ENCODE measurements around the gene TMBIM6. TPM values are rescaled to one million over a fixed set of nuclear protein-coding genes. Genes with fewer than 3 reads are reported as not detected.
"Not testable (repeated sequence)": the region's sequence is repeated elsewhere in the genome, so short reads cannot be mapped to it uniquely, and the experiment has no call there.

Gene TMBIM6
- total RNA-seq, 1 experiment from 2014 or later = 401 TPM

DNA sequence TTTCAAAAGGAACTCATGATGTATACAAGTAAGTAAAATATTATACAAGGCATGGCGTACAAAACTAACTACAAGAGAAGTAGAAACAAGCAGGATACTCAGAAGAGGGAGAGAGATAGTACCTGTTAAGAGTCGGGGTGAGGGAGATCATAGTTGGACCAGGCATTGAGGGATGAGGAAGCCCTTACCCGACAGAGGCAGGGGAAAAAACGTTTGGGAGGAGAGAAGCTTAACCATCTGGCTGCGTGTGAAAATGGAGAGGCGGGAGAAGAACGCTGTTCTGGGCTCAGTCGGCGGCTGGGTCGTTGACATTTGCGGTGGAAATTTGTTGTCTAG is 33.6 kb upstream of the TMBIM6 start:
- no peak overlapping the region for H3K4me3 ChIP-seq (ENCODE audit: insufficient read depth, low read depth, low read length)
- DNase-seq = no peak

DNA sequence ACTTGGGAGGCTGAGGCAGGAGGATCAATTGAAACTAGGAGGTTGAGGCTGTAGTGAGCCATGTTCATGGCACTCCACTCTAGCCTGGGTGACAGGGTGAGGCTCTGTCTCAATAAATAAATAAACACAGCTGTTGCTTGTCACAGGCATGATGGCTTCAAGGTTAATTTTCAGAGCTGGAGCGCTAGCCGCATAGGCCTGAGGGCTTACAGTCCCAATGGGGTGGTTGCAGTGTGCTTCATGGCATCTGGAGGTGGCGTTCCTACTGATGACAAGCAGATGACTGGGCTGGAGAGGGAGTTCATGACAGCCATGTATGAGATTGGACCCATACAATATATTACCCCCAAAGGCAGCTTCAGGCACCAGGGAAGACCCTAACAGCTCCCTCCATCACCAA is 32.5 kb upstream of the TMBIM6 start:
- DNase-seq = no peak
- Histone ChIP-seq H3K27me3 (ENCODE audit: control insufficient read depth, insufficient read depth, low read length) (peaks cover 14% of the 10 kb centered on the region), H3K4me3 (ENCODE audit: insufficient read depth, low read depth, low read length) (no peak overlapping the region), H3K36me3 (replicated peaks; ENCODE audit: control insufficient read depth, insufficient read depth, low read length) (no peaks in the 10 kb centered on the region)

More for the DNA sequence above, 33.6 kb upstream of the TMBIM6 start:
- Histone ChIP-seq H3K36me3 (replicated peaks; ENCODE audit: control insufficient read depth, insufficient read depth, low read length) (no peaks in the 10 kb centered on the region), H3K27me3 (ENCODE audit: control insufficient read depth, insufficient read depth, low read length) (peaks cover 14% of the 10 kb centered on the region)

GRCh38 chr12:49713952-49714351 is 27.4 kb upstream of the TMBIM6 start:
- not testable (repeated sequence) for DNase-seq; H3K36me3 ChIP-seq (replicated peaks; ENCODE audit: control insufficient read depth, insufficient read depth, low read length); H3K4me3 ChIP-seq (ENCODE audit: insufficient read depth, low read depth, low read length); H3K27me3 ChIP-seq (ENCODE audit: control insufficient read depth, insufficient read depth, low read length)

- H3K27me3 ChIP-seq (ENCODE audit: control insufficient read depth, insufficient read depth, low read length) = peaks cover under 1% of the 10 kb centered on the region; the same call in 1 of the 2 replicates
- no peak for DNase-seq
- no peak overlapping the region for H3K4me3 ChIP-seq (ENCODE audit: insufficient read depth, low read depth, low read length)
- H3K36me3 ChIP-seq (replicated peaks; ENCODE audit: control insufficient read depth, insufficient read depth, low read length) = no peaks in the 10 kb centered on the region
Measured at GRCh38 chr12:49716553-49716952, 24.8 kb upstream of the TMBIM6 start.

DNA sequence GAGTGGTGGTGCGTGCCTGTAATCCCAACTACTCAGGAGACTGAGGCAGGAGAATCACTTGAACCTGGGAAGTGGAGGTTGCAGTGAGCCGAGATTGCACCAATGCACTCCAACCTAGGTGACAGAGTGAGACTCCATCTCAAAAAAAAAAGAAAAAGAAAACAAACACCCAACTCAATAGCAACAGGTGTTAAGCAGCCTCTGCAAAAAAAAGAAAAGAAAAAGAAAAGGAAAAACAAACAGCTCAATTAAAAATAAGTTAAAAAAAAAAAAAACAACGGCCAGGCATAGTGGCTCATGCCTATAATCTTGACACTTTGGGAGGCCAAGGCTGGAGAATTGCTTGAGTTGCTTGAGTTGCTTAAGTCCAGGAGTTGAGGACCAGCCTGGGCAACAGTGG is 23.6 kb upstream of the TMBIM6 start:
- not testable (repeated sequence) for H3K27me3 ChIP-seq (ENCODE audit: control insufficient read depth, insufficient read depth, low read length); H3K4me3 ChIP-seq (ENCODE audit: insufficient read depth, low read depth, low read length); H3K36me3 ChIP-seq (replicated peaks; ENCODE audit: control insufficient read depth, insufficient read depth, low read length); DNase-seq

- Histone ChIP-seq H3K27me3 (ENCODE audit: control insufficient read depth, insufficient read depth, low read length) (no peaks in the 10 kb centered on the region; the same call in 1 of the 2 replicates), H3K4me3 (ENCODE audit: insufficient read depth, low read depth, low read length) (no peak overlapping the region), H3K36me3 (replicated peaks; ENCODE audit: control insufficient read depth, insufficient read depth, low read length) (no peaks in the 10 kb centered on the region)
- no peak for DNase-seq
Measured at GRCh38 chr12:49720214-49720613, 21.1 kb upstream of the TMBIM6 start.

- not testable (repeated sequence) for H3K27me3 ChIP-seq (ENCODE audit: control insufficient read depth, insufficient read depth, low read length); H3K4me3 ChIP-seq (ENCODE audit: insufficient read depth, low read depth, low read length); DNase-seq; H3K36me3 ChIP-seq (replicated peaks; ENCODE audit: control insufficient read depth, insufficient read depth, low read length)
Measured at GRCh38 chr12:49721355-49721754, 20.0 kb upstream of the TMBIM6 start.

- no peak overlapping the region for H3K4me3 ChIP-seq (ENCODE audit: insufficient read depth, low read depth, low read length)
Measured at GRCh38 chr12:49728446-49728845, 12.9 kb upstream of the TMBIM6 start.

GRCh38 chr12:49730050-49730449 is 11.3 kb upstream of the TMBIM6 start:
- H3K36me3 ChIP-seq (replicated peaks; ENCODE audit: control insufficient read depth, insufficient read depth, low read length) = no peaks in the 10 kb centered on the region
- no peak for DNase-seq
- H3K4me3 ChIP-seq (ENCODE audit: insufficient read depth, low read depth, low read length) = no peak overlapping the region
- no peaks in the 10 kb centered on the region for H3K27me3 ChIP-seq (ENCODE audit: control insufficient read depth, insufficient read depth, low read length)

More at GRCh38 chr12:49728446-49728845, 12.9 kb upstream of the TMBIM6 start:
- Histone ChIP-seq H3K27me3 (ENCODE audit: control insufficient read depth, insufficient read depth, low read length) (no peaks in the 10 kb centered on the region), H3K36me3 (replicated peaks; ENCODE audit: control insufficient read depth, insufficient read depth, low read length) (no peaks in the 10 kb centered on the region)
- DNase-seq = no peak

- Histone ChIP-seq H3K4me3 (ENCODE audit: insufficient read depth, low read depth, low read length) (no peak overlapping the region), H3K36me3 (replicated peaks; ENCODE audit: control insufficient read depth, insufficient read depth, low read length) (no peaks in the 10 kb centered on the region), H3K27me3 (ENCODE audit: control insufficient read depth, insufficient read depth, low read length) (no peaks in the 10 kb centered on the region)
- DNase-seq = no peak
Measured at GRCh38 chr12:49730568-49731101, 10.7 kb upstream of the TMBIM6 start.

DNA sequence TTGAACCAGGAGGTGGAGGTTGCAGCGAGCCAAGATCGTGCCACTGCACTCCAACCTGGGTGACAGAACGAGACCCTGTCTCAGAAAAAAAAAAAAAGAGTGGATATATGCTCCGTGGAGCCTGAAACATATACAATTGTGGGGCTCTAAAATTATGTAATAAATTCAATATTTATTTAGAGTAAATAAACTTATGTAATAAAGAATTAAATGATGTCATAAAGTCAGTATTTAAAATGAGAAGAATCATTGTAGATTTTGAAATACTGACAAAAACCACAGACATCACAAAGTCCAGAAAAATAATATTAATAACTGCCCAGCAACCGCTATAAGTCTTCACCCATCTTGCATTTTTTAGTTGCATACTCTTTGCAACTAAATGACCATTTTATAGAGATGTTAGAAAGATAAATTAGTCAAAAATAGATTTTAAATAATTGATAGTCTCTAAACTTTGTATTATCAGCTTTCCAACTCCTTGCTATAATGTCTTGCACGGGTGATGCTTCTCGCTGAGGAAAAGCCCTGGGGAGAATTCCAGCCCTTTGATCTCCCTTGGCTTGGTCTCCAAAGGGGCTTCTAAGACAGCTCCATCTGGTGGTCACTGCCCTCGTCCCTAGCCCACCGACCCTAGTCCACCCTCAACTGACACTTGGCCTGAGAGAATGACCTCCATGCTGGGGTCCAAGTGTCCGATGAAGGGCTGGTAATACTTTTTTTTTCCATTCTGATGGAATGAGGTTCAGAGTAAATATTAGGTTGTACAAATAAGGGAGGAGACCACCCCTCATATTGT is 7.9 kb upstream of the TMBIM6 start:
- peak; percentile 52 for DNase-seq

DNA sequence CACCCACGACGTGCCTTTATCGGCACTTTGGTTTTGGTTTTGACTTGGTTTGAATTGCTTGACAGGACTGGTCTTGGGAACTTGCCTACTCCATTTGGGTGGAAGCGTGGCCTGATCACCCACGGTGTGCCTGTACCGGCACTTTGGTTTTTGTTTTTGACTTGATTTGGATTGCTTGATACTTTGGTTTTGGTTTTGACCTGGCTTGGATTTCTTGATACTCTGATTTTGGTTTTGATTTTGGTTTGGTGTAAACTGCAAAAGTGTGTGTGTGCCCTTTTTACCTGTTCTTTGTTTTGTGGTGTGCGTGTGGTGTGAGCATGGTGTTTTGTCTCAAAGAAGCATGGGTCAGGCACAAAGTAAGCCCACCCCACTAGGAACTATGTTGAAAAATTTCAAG is 6.5 kb upstream of the TMBIM6 start:
- not testable (repeated sequence) for H3K4me3 ChIP-seq (ENCODE audit: insufficient read depth, low read depth, low read length); H3K27me3 ChIP-seq (ENCODE audit: control insufficient read depth, insufficient read depth, low read length); H3K36me3 ChIP-seq (replicated peaks; ENCODE audit: control insufficient read depth, insufficient read depth, low read length); DNase-seq

More for the DNA sequence above, 7.9 kb upstream of the TMBIM6 start:
- no peaks in the 10 kb centered on the region for H3K27me3 ChIP-seq (ENCODE audit: control insufficient read depth, insufficient read depth, low read length)
- no peak overlapping the region for H3K4me3 ChIP-seq (ENCODE audit: insufficient read depth, low read depth, low read length)
- no peaks in the 10 kb centered on the region for H3K36me3 ChIP-seq (replicated peaks; ENCODE audit: control insufficient read depth, insufficient read depth, low read length)

- H3K36me3 ChIP-seq (replicated peaks; ENCODE audit: control insufficient read depth, insufficient read depth, low read length); DNase-seq; H3K27me3 ChIP-seq (ENCODE audit: control insufficient read depth, insufficient read depth, low read length); H3K4me3 ChIP-seq (ENCODE audit: insufficient read depth, low read depth, low read length): not testable (repeated sequence)
Measured at GRCh38 chr12:49738721-49739120, 2.6 kb upstream of the TMBIM6 start.

DNA sequence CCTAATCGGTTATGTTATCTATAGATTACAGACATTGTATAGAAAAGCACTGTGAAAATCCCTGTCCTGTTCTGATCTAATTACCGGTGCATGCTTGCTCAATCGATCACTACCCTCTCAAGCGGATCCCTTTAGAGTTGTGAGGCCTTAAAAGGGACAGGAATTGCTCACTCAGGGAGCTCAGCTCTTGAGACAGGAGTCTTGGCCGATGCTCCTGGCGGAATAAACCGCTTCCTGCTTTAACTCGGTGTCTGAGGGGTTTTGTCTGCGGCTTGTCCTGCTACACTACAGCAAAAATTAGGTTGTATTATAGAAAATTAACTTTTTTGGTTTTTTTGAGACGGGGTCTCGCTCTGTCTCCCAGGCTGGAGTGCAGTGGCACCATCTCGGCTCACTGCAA is 1.1 kb upstream of the TMBIM6 start:
- H3K36me3 ChIP-seq (replicated peaks; ENCODE audit: control insufficient read depth, insufficient read depth, low read length); DNase-seq; H3K4me3 ChIP-seq (ENCODE audit: insufficient read depth, low read depth, low read length); H3K27me3 ChIP-seq (ENCODE audit: control insufficient read depth, insufficient read depth, low read length): not testable (repeated sequence)

DNA sequence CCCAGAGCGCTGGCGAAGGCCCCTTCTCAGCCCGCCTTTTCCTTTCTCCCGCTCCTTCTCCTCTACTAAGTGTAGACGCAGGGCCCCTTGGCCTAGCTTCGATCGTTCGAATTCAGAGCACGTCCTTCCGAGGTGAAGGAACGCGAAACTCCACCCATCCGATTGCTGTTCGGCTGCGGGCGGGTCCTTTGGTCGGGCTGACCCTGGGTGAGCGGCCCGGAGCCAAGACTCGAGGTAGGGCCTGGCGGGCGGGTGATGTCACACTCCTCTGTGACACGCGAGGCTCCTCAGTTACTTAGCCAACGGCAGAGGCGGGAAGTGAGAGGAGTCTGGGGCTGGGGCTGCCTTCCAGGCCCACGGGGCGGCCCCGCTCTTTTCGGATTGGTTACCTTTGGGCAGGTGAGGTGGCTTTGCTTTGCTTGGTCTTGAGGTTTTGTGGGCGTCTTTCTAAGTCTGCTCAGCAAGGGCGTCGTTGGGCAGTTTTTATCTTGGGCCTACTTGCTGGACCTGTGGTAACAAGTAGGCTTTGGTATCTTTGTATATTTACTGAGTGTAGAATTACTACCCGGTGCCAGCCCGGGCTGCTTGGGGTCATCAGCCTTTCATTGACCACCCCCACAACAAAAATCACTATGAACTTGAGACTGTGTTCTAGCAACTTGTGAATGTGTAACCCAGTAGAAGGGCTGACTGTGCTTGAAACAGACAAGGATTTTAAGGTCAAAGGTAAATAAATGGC is 694 bp downstream of the TMBIM6 start:
- Histone ChIP-seq H3K36me3 (replicated peaks; ENCODE audit: control insufficient read depth, insufficient read depth, low read length) (no peaks in the 10 kb centered on the region; the same call in 1 of the 2 replicates), H3K4me3 (ENCODE audit: insufficient read depth, low read depth, low read length) (peak overlapping the region; percentile 60), H3K27me3 (ENCODE audit: control insufficient read depth, insufficient read depth, low read length) (no peaks in the 10 kb centered on the region)
- DNase-seq = peak; percentile 76
